Upper lobe of left lung (tissue), 4 donors: ENCODE data around the gene RALGDS.

Experiments
- POLR2A ChIP-seq, 4 donors: fragments of 450-650 bp; IDR thresholded peaks; one replicate each; pipeline ENCODE4 v1.5.1; 2016 to 2017; ENCODE audit warnings: antibody characterized with exemption in 4 of 4, mild to moderate bottlenecking in 2 of 4
- POLR2AphosphoS5 ChIP-seq, 2 donors: sonication (generic); formaldehyde crosslinking; IDR thresholded peaks; one replicate each; pipeline ENCODE4 v1.5.1; 2017; ENCODE audit warnings: antibody characterized with exemption in 2 of 2
- TF ChIP-seq, protein P1 (sequence below), 6 experiments: fragments of 450-650 bp in 4 of 6; fragments of 200-600 bp in 2 of 6; sonication (generic) in 2 of 6; IDR thresholded peaks; one replicate each; pipeline ENCODE4 v1.5.1; 2016 to 2019; ENCODE audit warnings: antibody characterized with exemption in 6 of 6

DNA sequence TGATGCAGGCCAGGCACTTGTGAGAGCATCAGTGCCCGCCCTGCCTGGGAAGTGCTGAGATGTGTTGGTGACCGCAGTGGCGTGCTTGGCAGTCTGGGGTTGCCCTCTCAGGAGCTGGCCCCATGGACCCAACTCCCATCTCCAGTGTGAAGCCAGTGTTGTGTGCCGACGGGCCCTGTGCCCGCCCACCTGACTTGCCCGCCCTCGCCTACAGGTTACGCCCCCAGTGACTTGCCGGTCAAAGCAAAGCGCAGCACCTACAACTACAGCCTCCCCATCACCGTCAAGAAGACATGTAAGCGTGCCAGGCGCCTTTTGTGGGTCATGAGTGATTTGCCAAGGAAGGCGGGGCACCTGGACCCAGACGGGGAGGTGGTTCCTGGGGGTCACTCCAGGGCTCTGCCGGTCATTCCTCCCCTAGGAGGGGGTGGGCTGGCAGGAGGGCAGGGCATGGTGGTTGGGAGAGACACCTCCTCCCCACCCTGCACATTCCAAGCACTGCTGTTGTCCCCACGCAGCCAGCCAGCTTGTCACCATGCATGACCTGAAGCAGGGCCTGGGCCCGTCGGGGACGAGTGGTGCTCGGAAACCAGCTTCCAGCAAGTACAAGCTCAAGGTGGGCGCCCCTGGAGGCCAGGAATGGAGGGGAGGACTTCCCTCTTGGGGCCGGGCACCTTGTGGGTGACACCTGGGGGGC lies 66.7 kb downstream of the RALGDS start:
- TF ChIP-seq POLR2AphosphoS5 (IDR thresholded peaks at IDR 0.05): no peak
- TF ChIP-seq, protein P1, sequence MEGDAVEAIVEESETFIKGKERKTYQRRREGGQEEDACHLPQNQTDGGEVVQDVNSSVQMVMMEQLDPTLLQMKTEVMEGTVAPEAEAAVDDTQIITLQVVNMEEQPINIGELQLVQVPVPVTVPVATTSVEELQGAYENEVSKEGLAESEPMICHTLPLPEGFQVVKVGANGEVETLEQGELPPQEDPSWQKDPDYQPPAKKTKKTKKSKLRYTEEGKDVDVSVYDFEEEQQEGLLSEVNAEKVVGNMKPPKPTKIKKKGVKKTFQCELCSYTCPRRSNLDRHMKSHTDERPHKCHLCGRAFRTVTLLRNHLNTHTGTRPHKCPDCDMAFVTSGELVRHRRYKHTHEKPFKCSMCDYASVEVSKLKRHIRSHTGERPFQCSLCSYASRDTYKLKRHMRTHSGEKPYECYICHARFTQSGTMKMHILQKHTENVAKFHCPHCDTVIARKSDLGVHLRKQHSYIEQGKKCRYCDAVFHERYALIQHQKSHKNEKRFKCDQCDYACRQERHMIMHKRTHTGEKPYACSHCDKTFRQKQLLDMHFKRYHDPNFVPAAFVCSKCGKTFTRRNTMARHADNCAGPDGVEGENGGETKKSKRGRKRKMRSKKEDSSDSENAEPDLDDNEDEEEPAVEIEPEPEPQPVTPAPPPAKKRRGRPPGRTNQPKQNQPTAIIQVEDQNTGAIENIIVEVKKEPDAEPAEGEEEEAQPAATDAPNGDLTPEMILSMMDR (IDR thresholded peaks at IDR 0.05): no peak
- TF ChIP-seq POLR2A (IDR thresholded peaks at IDR 0.05): no peak
